GM12864 (cell line): ENCODE measurements around the gene PLA1A.
"Not testable (repeated sequence)": the region's sequence is repeated elsewhere in the genome, so short reads cannot be mapped to it uniquely, and the experiment has no call there.

Experiments
- DNase-seq: peaks from one replicate; pipeline ENCODE4 v3.0.0-alpha.2; 2011; ENCODE audit warnings: low read depth
- H3K4me3 ChIP-seq: 2 replicates; pipeline ENCODE4 v1.5.1; 2011; ENCODE audit warnings: mild to moderate bottlenecking, low read depth, low read length, control low read depth
- CTCF ChIP-seq: IDR thresholded peaks from 2 replicates; pipeline ENCODE4 v1.5.1; 2011; ENCODE audit warnings: low read depth, mild to moderate bottlenecking, moderate library complexity, low read length, control low read depth, inconsistent platforms; ENCODE audit errors: missing control alignments

PLA1A gene, protein sequence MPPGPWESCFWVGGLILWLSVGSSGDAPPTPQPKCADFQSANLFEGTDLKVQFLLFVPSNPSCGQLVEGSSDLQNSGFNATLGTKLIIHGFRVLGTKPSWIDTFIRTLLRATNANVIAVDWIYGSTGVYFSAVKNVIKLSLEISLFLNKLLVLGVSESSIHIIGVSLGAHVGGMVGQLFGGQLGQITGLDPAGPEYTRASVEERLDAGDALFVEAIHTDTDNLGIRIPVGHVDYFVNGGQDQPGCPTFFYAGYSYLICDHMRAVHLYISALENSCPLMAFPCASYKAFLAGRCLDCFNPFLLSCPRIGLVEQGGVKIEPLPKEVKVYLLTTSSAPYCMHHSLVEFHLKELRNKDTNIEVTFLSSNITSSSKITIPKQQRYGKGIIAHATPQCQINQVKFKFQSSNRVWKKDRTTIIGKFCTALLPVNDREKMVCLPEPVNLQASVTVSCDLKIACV

GRCh38 chr3:119597548-119598288 is at the start of gene PLA1A:
PLA1A (plus strand) TSS chr3:119597885; CDS start chr3:119597914, 29 bp downstream.
- peak within 1 kb of the TSS; percentile 26; the same call in 1 of the 2 replicates for H3K4me3 ChIP-seq
- no peak for DNase-seq
- TF ChIP-seq CTCF = no peak

GRCh38 chr3:119548341-119548740 is 49.3 kb upstream of the PLA1A start:
- no peak overlapping the region for H3K4me3 ChIP-seq
- TF ChIP-seq CTCF = no peak
- DNase-seq = no peak

GRCh38 chr3:119550192-119550910 is 47.3 kb upstream of the PLA1A start:
- DNase-seq = no peak
- peak; percentile 24 for TF ChIP-seq CTCF
- H3K4me3 ChIP-seq = peak overlapping the region; percentile 30

- H3K4me3 ChIP-seq = peak overlapping the region; percentile 23
- DNase-seq = no peak
- TF ChIP-seq CTCF = no peak
Observed at GRCh38 chr3:119551598-119551997, 46.1 kb upstream of the PLA1A start.

DNA sequence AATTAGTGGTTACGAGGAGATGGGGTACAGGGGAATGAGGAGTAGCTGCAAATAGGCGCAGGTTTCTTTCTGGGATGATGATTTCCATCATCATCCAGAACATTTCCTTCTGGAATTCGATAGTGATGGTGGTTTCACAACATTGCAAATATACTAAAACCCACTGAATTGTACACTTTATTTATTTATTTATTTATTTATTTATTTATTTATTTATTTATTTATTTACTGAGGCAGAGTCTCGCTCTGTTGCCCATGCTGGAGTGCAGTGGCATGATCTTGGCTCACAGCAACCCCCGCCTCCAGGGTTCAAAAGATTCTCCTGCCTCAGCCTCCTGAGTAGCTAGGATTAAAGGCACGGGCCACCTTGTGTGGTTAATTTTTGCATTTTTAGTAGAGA is 44.8 kb upstream of the PLA1A start:
- H3K4me3 ChIP-seq = peak overlapping the region; percentile 82; the same call in 1 of the 2 replicates
- not testable (repeated sequence) for DNase-seq

DNA sequence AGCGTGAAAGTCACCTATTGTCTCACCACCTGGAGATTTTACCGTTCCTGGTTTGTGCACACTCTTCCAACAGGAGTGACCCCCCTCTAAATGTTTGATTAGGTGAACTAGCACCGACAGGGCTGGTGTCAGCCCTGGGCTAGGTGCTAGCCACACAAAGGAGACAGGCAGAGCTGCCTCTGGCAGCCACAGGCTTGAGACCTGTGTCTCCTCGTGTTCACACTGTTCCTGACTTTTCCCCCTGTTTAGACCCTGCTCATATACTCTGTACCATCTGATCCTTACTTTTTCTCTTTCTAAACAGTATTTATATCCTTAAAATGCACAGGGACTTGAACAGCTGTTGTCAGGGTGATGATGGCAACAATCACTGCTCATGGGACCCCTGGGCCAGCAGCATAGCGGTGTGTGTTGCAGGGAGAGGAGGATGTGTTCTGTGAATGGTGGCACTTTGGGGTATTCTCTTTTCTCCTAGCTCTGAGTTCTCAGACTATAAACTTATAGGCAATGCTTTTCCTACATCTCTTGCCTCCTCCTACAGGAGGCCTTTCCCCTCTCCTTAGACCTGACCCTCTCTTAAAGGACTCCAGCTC is 43.8 kb upstream of the PLA1A start:
- DNase-seq = no peak
- peak overlapping the region; percentile 82 for H3K4me3 ChIP-seq
- no peak for TF ChIP-seq CTCF
